HEK293 (cell line): Measurements from ENCODE around the gene MYH15.
A peak's percentile ranks its signal among the peaks of the same experiment; 100 is the strongest.

Experiments used
- EGR2 ChIP-seq: fragments of 450-650 bp; formaldehyde crosslinking; IDR thresholded peaks from 2 replicates; pipeline ENCODE4 v1.5.1; 2016; ENCODE audit warnings: low read depth, missing biosample characterization, missing genetic modification characterization
- GLI4 ChIP-seq: fragments of 450-650 bp; formaldehyde crosslinking; IDR thresholded peaks from 2 replicates; pipeline ENCODE4 v1.5.1; 2016; ENCODE audit warnings: missing biosample characterization, missing genetic modification characterization
- GLIS1 ChIP-seq: fragments of 450-650 bp; formaldehyde crosslinking; IDR thresholded peaks from 2 replicates; pipeline ENCODE4 v1.5.1; 2016; ENCODE audit warnings: missing biosample characterization, missing genetic modification characterization
- TCF7L2 ChIP-seq: IDR thresholded peaks from 2 replicates; pipeline ENCODE4 v1.6.1; 2011; ENCODE audit warnings: low read depth, mild to moderate bottlenecking, inconsistent platforms, low read length, moderate library complexity, borderline replicate concordance
- TRIM28 ChIP-seq: IDR thresholded peaks from 2 replicates; pipeline ENCODE4 v1.6.1; 2011; ENCODE audit warnings: low read length, control low read depth, borderline replicate concordance
- YY1 ChIP-seq: fragments of 450-650 bp; formaldehyde crosslinking; IDR thresholded peaks from 2 replicates; pipeline ENCODE4 v1.5.1; 2018; ENCODE audit warnings: missing biosample characterization, missing genetic modification characterization
- ZFHX2 ChIP-seq: fragments of 450-650 bp; formaldehyde crosslinking; conservative IDR thresholded peaks from 2 replicates; pipeline ENCODE4 v1.5.1; 2016; ENCODE audit warnings: missing biosample characterization, missing genetic modification characterization
- ZNF121 ChIP-seq: fragments of 450-650 bp; formaldehyde crosslinking; IDR thresholded peaks from 2 replicates; pipeline ENCODE4 v1.5.1; 2016; ENCODE audit warnings: missing biosample characterization, missing genetic modification characterization
- ZNF211 ChIP-seq: fragments of 450-650 bp; formaldehyde crosslinking; IDR thresholded peaks from 2 replicates; pipeline ENCODE4 v1.5.1; 2016; ENCODE audit warnings: low read depth, missing biosample characterization, missing genetic modification characterization
- ZNF24 ChIP-seq: fragments of 450-650 bp; formaldehyde crosslinking; IDR thresholded peaks from 2 replicates; pipeline ENCODE4 v1.5.1; 2016; ENCODE audit warnings: missing biosample characterization, missing genetic modification characterization
- ZNF561 ChIP-seq: fragments of 450-650 bp; IDR thresholded peaks from 2 replicates; pipeline ENCODE4 v1.5.1; 2018; ENCODE audit warnings: missing biosample characterization, missing genetic modification characterization, borderline replicate concordance
- ZNF837 ChIP-seq: fragments of 450-650 bp; formaldehyde crosslinking; IDR thresholded peaks from 2 replicates; pipeline ENCODE4 v1.5.1; 2016; ENCODE audit warnings: missing biosample characterization, missing genetic modification characterization
- TF ChIP-seq, protein P1 (sequence below): fragments of 450-650 bp; formaldehyde crosslinking; IDR thresholded peaks from 2 replicates; pipeline ENCODE4 v1.5.1; 2016; ENCODE audit warnings: missing biosample characterization, missing genetic modification characterization
- TF ChIP-seq, protein P2 (sequence below): fragments of 450-650 bp; formaldehyde crosslinking; IDR thresholded peaks from 2 replicates; pipeline ENCODE4 v1.5.1; 2016; ENCODE audit warnings: missing biosample characterization, missing genetic modification characterization

DNA sequence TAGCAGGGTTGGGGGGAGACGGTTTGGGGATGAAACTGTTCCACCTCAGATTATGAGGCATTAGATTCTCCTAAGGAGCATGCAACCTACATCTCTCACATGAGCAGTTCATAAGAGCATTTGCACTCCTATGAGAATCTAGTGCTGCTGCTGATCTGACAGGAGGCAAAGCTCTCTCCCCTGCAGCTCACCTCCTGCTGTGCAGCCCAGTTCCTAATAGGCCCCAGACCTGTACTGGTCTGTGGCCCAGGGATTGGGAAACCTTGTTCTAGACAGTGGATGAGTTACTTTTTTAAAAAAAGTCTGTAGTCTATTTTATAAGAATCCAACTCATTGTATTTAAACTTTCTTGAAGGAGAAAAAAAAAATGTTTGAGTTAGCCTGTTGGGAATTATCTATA lies 114.1 kb downstream of the MYH15 start:
- TF ChIP-seq TRIM28 (no peak), ZNF121 (tag by site-specific recombination) (no peak), ZFHX2 (tag by site-specific recombination) (no peak), EGR2 (tag by site-specific recombination) (no peak), GLI4 (tag by site-specific recombination) (no peak), TCF7L2 (no peak), GLIS1 (peak; percentile 43; the same call in 1 of the 2 replicates), ZNF561 (no peak), ZNF837 (no peak), YY1 (tag by site-specific recombination) (no peak), ZNF24 (tag by site-specific recombination) (no peak), ZNF211 (tag by site-specific recombination) (no peak)
- TF ChIP-seq, protein P1, sequence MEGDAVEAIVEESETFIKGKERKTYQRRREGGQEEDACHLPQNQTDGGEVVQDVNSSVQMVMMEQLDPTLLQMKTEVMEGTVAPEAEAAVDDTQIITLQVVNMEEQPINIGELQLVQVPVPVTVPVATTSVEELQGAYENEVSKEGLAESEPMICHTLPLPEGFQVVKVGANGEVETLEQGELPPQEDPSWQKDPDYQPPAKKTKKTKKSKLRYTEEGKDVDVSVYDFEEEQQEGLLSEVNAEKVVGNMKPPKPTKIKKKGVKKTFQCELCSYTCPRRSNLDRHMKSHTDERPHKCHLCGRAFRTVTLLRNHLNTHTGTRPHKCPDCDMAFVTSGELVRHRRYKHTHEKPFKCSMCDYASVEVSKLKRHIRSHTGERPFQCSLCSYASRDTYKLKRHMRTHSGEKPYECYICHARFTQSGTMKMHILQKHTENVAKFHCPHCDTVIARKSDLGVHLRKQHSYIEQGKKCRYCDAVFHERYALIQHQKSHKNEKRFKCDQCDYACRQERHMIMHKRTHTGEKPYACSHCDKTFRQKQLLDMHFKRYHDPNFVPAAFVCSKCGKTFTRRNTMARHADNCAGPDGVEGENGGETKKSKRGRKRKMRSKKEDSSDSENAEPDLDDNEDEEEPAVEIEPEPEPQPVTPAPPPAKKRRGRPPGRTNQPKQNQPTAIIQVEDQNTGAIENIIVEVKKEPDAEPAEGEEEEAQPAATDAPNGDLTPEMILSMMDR (tag by site-specific recombination), result no peak
- TF ChIP-seq, protein P2, sequence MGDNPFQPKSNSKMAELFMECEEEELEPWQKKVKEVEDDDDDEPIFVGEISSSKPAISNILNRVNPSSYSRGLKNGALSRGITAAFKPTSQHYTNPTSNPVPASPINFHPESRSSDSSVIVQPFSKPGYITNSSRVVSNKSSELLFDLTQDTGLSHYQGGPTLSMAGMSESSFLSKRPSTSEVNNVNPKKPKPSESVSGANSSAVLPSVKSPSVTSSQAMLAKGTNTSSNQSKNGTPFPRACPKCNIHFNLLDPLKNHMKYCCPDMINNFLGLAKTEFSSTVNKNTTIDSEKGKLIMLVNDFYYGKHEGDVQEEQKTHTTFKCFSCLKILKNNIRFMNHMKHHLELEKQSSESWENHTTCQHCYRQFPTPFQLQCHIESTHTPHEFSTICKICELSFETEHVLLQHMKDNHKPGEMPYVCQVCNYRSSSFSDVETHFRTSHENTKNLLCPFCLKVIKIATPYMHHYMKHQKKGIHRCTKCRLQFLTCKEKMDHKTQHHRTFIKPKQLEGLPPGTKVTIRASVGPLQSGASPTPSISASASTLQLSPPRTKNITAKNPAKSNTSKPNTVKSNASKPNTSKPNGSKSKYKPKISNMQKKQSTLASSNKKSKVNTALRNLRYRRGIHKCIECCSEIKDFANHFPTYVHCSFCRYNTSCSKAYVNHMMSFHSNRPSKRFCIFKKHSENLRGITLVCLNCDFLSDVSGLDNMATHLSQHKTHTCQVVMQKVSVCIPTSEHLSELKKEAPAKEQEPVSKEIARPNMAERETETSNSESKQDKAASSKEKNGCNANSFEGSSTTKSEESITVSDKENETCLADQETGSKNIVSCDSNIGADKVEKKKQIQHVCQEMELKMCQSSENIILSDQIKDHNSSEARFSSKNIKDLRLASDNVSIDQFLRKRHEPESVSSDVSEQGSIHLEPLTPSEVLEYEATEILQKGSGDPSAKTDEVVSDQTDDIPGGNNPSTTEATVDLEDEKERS (tag by site-specific recombination), result no peak
